Bronchial epithelial cell (primary cell): ENCODE measurements around the gene ANO10. TPM values are rescaled to one million over a fixed set of nuclear protein-coding genes. Genes with fewer than 3 reads are reported as not detected.

Experiments
- DNase-seq: peaks from one replicate; pipeline ENCODE4 v3.0.0-alpha.2; 2010; ENCODE audit warnings: low read depth
- FAIRE-seq: peaks from 2 replicates; lab custom pipeline; 2011; peaks lifted over from hg19 to GRCh38; lab: Jason Lieb, UNC
- H3K27me3 ChIP-seq: 2 replicates; pipeline ENCODE4 v1.5.1; 2011; ENCODE audit warnings: low read length; ENCODE audit not compliant: control insufficient read depth, insufficient read depth
- H3K36me3 ChIP-seq: 2 replicates; pipeline ENCODE4 v1.5.1; 2011; ENCODE audit warnings: low read length; ENCODE audit not compliant: control insufficient read depth, insufficient read depth
- H3K4me3 ChIP-seq: 2 replicates; pipeline ENCODE4 v1.5.1; 2011; ENCODE audit warnings: mild to moderate bottlenecking, low read depth, low read length, control low read depth
- CTCF ChIP-seq: IDR thresholded peaks from 2 replicates; pipeline ENCODE4 v1.5.1; 2011; ENCODE audit warnings: mild to moderate bottlenecking, moderate library complexity, low read length, control low read depth, inconsistent platforms; ENCODE audit not compliant: insufficient read depth, severe bottlenecking
- total RNA-seq: library from RNA; depleted of rRNA; stranded (reverse); fragments of >200 nt; gene quantifications from 2 replicates; pipeline ENCODE4 v1.2.1, GENCODE V29; 2014

The ANO10 gene
- total RNA-seq, 1 donor from 2014 or later: 25.8 TPM

- no peak for FAIRE-seq
- Histone ChIP-seq H3K4me3 (no peak overlapping the region), H3K27me3 (no peaks in the 10 kb centered on the region), H3K36me3 (peaks cover 15% of the 10 kb centered on the region)
- no peak for DNase-seq
- no peak for TF ChIP-seq CTCF
Observed at GRCh38 chr3:43345246-43345645, 276.6 kb downstream of the ANO10 start.

GRCh38 chr3:43344520-43344919, 277.3 kb downstream of the ANO10 start:
- H3K27me3 ChIP-seq: no peaks in the 10 kb centered on the region
- TF ChIP-seq CTCF: no peak
- H3K4me3 ChIP-seq: no peak overlapping the region
- no peak for FAIRE-seq
- no peak for DNase-seq
- peaks cover 15% of the 10 kb centered on the region for H3K36me3 ChIP-seq

GRCh38 chr3:43343815-43344214, 278.0 kb downstream of the ANO10 start:
- TF ChIP-seq CTCF: no peak
- FAIRE-seq: no peak
- no peak for DNase-seq
- H3K4me3 ChIP-seq: no peak overlapping the region
- no peaks in the 10 kb centered on the region for H3K27me3 ChIP-seq
- peaks cover 17% of the 10 kb centered on the region for H3K36me3 ChIP-seq

GRCh38 chr3:43343185-43343584, 278.6 kb downstream of the ANO10 start:
- no peak for TF ChIP-seq CTCF
- no peak overlapping the region for H3K4me3 ChIP-seq
- H3K36me3 ChIP-seq: peaks cover 17% of the 10 kb centered on the region
- FAIRE-seq: no peak
- no peak for DNase-seq
- H3K27me3 ChIP-seq: no peaks in the 10 kb centered on the region

GRCh38 chr3:43341788-43342187, 280.0 kb downstream of the ANO10 start:
- FAIRE-seq: no peak
- H3K4me3 ChIP-seq: no peak overlapping the region
- no peaks in the 10 kb centered on the region for H3K27me3 ChIP-seq
- no peak for TF ChIP-seq CTCF
- no peak for DNase-seq
- H3K36me3 ChIP-seq: peaks cover 16% of the 10 kb centered on the region

- no peak for DNase-seq
- Histone ChIP-seq H3K4me3 (no peak overlapping the region), H3K27me3 (no peaks in the 10 kb centered on the region), H3K36me3 (peaks cover 16% of the 10 kb centered on the region)
- no peak for TF ChIP-seq CTCF
- FAIRE-seq: no peak
Observed at GRCh38 chr3:43340403-43340802, 281.4 kb downstream of the ANO10 start.
